HK-2 (cell line): ENCODE measurements around the gene ACY1.
"Not testable (repeated sequence)": the region's sequence is repeated elsewhere in the genome, so short reads cannot be mapped to it uniquely, and the experiment has no call there.

Experiments
- DNase-seq: peaks from one replicate; pipeline ENCODE4 v3.0.0-alpha.2; 2018; ENCODE audit not compliant: unreplicated experiment

The ACY1 gene

DNA sequence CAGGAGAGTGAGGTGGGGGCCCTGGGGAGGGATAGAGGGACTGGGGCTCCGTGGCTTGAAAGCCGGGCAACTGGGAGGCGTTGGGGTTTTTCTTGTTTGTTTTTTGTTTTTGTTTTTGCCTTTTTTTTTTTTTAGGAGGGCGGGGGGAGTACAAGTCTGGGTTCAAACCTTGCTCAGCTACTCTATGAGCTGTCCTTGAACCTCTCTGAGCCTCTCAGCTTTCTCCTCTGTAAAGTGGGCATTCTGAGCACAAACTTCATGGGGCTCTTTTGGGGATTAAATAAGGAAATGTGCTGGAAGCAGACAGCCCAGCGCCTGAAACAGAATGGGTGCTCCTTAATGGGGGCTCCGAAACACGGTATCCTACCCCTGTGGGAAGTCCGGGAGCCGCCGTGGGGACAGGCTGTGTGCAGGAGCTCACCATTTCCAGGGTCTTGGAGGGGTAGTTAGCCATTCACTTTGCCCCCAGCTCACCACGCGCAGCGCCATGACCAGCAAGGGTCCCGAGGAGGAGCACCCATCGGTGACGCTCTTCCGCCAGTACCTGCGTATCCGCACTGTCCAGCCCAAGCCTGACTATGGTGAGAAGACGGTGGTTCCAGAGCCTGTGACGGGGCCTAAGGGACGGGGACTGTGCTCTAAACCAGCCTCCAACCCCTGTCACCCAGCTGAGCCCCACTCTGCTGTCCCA is 388 bp downstream of the ACY1 start:
- no peak for DNase-seq

GRCh38 chr3:51984269-51984647 is 923 bp downstream of the ACY1 start:
- no peak for DNase-seq

DNA sequence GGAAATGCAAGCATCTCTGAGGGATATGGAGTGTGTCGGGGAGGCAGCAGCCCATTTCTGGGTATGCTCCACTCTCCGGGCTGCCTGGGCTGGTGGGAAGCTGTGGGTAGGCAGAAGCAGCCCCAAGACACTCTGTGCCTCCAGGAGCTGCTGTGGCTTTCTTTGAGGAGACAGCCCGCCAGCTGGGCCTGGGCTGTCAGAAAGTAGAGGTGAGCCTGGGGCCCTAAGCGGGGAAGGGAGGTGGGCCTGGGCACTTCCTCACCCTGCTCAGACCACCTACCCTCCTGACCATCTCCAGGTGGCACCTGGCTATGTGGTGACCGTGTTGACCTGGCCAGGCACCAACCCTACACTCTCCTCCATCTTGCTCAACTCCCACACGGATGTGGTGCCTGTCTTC is 1.7 kb downstream of the ACY1 start:
- DNase-seq: no peak

- no peak for DNase-seq
Observed at GRCh38 chr3:51986010-51986947, 2.9 kb downstream of the ACY1 start.

DNA sequence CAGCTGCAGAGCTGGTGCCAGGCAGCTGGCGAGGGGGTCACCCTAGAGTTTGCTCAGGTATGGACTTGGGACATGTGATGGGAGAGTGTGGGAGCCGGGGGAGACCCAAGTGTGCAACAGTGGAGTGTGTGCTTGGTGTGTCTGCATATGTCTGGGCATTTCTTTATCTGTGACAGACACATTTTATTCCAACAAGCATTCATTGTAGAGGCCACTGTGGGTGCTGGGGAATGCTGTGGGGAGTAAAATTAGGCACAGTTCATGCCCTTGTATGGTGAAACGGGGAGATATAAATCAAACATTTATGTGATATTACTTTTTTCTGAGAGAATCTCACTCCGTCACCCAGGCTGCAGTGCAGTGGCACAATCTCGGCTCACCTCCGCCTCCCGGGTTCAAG is 4.2 kb downstream of the ACY1 start:
- no peak for DNase-seq

DNA sequence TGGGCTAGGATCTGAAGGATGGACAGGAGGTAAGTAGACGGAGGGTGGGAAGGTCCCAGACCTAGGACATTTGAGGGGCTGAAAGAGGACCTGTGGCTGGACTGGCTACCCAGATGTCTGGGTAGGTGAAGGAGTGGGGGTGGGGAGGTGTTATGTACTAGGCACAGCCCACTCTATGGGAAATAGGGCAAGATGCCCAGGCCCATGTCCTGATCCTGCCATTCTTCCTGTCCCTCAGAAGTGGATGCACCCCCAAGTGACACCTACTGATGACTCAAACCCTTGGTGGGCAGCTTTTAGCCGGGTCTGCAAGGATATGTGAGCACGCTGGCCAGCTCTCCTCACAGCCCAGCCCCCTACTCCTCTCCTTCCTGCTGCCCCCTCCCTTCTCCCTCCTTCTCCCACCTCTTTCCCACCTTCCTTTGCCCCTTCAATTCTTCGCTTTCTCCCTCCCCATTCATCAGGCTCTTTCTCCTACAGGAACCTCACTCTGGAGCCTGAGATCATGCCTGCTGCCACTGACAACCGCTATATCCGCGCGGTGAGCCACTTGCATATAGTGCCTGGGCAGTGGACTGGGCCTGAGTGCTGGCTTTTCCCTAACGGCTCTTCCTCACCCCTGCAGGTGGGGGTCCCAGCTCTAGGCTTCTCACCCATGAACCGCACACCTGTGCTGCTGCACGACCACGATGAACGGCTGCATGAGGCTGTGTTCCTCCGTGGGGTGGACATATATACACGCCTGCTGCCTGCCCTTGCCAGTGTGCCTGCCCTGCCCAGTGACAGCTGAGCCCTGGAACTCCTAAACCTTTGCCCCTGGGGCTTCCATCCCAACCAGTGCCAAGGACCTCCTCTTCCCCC is 5.2 kb downstream of the ACY1 start:
- DNase-seq: no peak

DNA sequence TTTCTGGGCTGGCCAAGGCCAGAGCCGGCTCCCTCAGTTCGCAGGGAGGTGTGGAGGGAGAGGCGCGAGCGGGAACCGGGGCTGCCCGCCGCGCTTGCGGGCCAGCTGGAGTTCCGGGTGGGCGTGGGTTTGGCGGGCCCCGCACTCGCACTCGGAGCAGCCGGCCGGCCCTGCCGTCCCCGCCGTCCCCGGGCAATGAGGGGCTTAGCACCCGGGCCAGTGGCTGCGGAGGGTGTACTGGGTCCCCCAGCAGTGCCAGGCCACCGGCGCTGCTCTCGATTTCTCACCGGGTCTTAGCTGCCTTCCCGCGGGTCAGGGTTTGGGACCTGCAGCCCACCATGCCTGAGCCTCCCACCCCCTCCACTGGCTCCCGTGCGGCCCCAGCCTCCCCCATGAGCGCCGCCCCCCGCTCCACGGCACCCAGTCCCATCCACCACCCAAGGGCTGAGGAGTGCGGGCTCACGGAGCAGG is 7.2 kb downstream of the ACY1 start:
- not testable (repeated sequence) for DNase-seq

DNA sequence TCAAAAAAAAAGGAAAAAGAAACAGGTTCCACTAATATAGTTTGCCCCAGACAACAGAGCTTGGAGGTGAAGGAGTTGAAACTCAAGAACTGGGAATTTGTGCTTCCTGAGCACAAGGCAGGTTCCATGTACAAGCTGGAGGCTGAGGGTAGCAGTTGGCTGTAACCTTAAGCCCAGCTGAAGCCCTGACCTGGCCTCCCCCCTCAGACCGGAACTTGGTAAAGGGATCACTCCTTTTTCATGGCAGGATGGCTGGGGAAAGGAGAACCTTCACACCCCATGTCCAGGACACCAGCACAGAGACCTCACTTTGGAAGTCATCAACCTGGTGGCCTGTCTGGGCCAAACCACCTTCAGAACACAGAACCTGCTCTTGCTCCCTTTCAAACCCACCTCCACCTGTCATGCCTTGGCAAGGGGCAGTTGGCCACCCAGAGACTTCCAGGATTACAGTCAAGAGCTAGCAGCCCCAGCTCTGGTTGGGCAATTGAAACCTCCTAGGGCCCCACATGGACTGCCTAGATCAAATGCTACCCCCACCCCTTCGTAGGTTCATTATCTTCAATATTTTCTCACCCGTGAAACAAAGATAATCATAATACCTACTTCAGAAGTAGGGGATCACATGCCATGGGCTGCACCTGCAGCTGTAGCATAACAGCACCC is 8.8 kb downstream of the ACY1 start:
- DNase-seq: no peak

GRCh38 chr3:51993657-51994056 is 10.3 kb downstream of the ACY1 start:
- DNase-seq: not testable (repeated sequence)

DNA sequence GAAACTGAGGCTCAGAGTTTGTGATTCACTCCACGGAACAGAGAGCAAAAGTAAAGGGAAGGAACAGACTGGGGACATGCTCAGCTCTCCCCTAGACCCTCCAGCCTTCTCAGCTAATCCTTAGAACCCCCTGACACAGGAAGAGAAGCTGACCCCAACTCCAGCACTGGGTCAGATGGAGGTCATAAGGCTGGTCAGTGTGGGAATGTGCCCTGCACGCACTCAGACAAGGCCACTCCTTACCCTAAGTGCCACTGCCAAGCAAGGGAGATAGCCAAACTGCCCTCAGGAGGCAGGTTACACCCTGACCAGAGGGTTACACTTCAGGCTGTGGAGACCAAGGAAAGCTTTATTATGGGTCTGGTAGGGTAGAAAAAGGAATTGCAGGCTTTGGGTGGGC is 11.2 kb downstream of the ACY1 start:
- DNase-seq: no peak

DNA sequence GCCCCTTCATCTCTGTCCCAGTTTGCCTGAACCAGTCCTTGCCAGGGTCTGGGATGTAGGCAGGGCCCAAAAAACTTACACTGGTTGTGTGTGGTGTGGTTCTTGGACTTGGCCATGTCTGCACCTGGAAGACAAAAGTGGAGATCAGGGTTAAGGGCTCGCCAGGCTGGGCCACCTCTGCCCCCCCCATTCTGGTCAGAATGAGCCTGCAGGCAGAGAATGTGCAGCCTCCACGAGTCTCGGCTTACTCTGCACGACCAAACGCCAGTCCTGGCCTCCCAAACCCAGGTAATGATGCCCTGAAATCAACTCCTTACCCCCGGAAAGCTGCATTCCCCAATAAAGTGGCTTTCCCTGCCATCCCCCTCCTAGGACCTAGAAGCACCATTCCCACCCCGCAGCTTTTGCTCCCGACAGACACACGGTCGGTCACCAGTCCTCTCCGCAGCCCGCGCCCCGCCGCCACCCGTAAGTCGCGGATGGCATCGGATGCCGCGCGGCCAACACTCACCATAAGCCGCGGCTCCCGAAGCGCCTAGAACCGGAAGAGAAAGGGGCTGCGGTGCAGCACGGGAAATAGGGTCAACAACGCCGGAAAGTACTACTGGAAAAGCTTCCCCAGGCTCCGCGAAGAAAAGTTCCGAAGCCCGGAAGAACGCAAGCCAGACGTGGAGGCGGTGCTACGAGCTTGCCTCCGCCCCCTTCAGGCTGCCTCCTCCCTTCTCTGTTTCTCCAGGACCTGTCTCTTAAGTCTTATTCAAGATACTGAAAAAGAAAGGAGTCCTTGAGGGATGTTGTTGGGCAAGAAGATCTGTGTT is 12.2 kb downstream of the ACY1 start, which contains the start of gene RPL29:
TSS of gene RPL29 (minus strand) at position 550 of the 818 bp plus-strand sequence. CDS start at position 116, 434 bp downstream.
- peak; percentile 83 for DNase-seq

DNA sequence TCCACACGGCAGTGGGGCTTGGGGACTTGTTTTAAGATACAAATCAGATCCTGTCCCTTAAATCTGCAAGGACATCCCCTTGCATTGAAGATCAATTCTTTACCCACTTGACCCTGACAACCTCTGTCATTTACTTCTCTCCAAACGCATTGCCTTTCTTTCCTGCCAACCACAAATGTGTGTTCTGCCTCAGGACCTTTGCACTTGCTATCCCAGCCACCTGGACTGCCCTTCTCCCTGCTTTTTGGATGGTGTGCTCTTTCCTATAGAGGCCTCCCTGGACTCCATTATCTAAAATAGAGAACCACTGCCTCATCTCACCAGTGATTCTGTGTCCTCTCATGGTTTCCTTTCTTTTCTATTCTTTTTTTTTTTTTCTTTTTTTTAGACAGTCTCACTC is 13.8 kb downstream of the ACY1 start:
- no peak for DNase-seq

GRCh38 chr3:51997935-51998596 is 14.7 kb downstream of the ACY1 start:
- no peak for DNase-seq

- no peak for DNase-seq
Observed at GRCh38 chr3:51998774-51999173, 15.4 kb downstream of the ACY1 start.

- no peak for DNase-seq
Observed at GRCh38 chr3:51999846-52000245, 16.5 kb downstream of the ACY1 start.

GRCh38 chr3:52001443-52001974 is 18.2 kb downstream of the ACY1 start:
- peak; percentile 74 for DNase-seq

DNA sequence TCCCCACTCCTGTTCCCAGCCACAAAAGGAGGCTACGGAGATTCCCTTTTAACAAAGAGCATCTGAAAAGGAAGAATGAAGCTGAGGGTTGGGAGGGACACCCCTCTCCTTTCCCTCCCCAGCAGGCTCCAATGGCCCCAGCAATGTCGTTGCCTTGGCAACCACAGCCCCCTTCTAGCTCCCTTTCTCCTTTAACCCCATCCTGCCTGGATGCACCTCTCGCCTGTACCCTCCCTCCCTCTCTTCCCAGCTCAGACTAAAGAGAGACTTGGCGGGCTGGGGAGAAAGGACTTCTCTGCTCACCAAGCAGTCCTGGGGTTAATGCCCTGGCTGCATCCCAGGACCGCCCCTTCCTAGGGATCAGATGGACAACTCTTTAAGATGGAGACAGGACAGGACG is 19.4 kb downstream of the ACY1 start:
- DNase-seq: no peak

- DNase-seq: no peak
Observed at GRCh38 chr3:52004163-52004787, 20.9 kb downstream of the ACY1 start.

GRCh38 chr3:52004906-52005395 is 21.6 kb downstream of the ACY1 start:
- DNase-seq: no peak
